ENCODE data around the gene FAM98C. TPM values are rescaled to one million over a fixed set of nuclear protein-coding genes. Genes with fewer than 3 reads are reported as not detected.

Gene FAM98C
- polyA plus RNA-seq, 10 donors = 5.6 to 11.1 (median 8.6) TPM

- no peak for DNase-seq
Measured at GRCh38 chr19:38452430-38453366, 49.8 kb downstream of the FAM98C start.

- no peak for DNase-seq
Measured at GRCh38 chr19:38453596-38453995, 50.7 kb downstream of the FAM98C start.

GRCh38 chr19:38455031-38455430 lies 52.1 kb downstream of the FAM98C start:
- peak; percentile 17 to 47 (median 27) for DNase-seq

- no peak for DNase-seq
Measured at GRCh38 chr19:38457202-38457601, 54.3 kb downstream of the FAM98C start.

GRCh38 chr19:38457690-38458405 lies 55.0 kb downstream of the FAM98C start:
- no peak for DNase-seq

Other genes with a start within 250 kb of the FAM98C start
- gene DPF1, start 178.9 kb upstream of the FAM98C start, polyA plus RNA-seq (ENCODE audit: insufficient read length in 10 of 10) = 1 to 10 TPM; 2.3 to 5.5 (median 3.4) TPM
- gene PPP1R14A, start 146.7 kb upstream of the FAM98C start, polyA plus RNA-seq (ENCODE audit: insufficient read length in 10 of 10) = 10 to 100 TPM in 7 of 10 donors, 1 to 10 TPM in 3; 7.4 to 18.7 (median 14.5) TPM
- 10 to 100 TPM in 2 of 10 donors, 1 to 10 TPM in 8; 1.9 to 36.3 (median 4.5) TPM for gene SPINT2, start 138.5 kb upstream of the FAM98C start, polyA plus RNA-seq (ENCODE audit: insufficient read length in 10 of 10)
- 1 to 10 TPM in 3 of 10 donors, under 1 TPM in 4, not detected in 3; 0.48 to 7.4 (median 0.81) TPM for gene C19orf33, start 98.8 kb upstream of the FAM98C start, polyA plus RNA-seq (ENCODE audit: insufficient read length in 10 of 10)
- gene YIF1B, start 87.1 kb upstream of the FAM98C start, polyA plus RNA-seq (ENCODE audit: insufficient read length in 10 of 10) = 10 to 100 TPM; 20.4 to 33.6 (median 24.6) TPM
- 1 to 10 TPM; 1.9 to 3.4 (median 2.5) TPM for gene KCNK6, start 83.2 kb upstream of the FAM98C start, polyA plus RNA-seq (ENCODE audit: insufficient read length in 10 of 10)
- gene CATSPERG, start 67.3 kb upstream of the FAM98C start, polyA plus RNA-seq (ENCODE audit: insufficient read length in 10 of 10) = 1 to 10 TPM; 1.6 to 4.3 (median 2.3) TPM
- gene PSMD8, start 28.5 kb upstream of the FAM98C start, polyA plus RNA-seq (ENCODE audit: insufficient read length in 10 of 10) = 100 to 1,000 TPM; 111 to 143 (median 121) TPM
- 1 to 10 TPM in 1 of 10 donors, under 1 TPM in 5, not detected in 4; 0.13 to 1.4 (median 0.22) TPM for gene GGN, start 15.1 kb upstream of the FAM98C start, polyA plus RNA-seq (ENCODE audit: insufficient read length in 10 of 10)
- gene SPRED3, start 14.4 kb upstream of the FAM98C start, polyA plus RNA-seq (ENCODE audit: insufficient read length in 10 of 10) = under 1 TPM; 0.20 to 0.91 (median 0.37) TPM
- 1 to 10 TPM; 1.5 to 2.8 (median 1.9) TPM for gene RASGRP4, start 23.1 kb downstream of the FAM98C start, polyA plus RNA-seq (ENCODE audit: insufficient read length in 10 of 10)
- gene RYR1, start 30.6 kb downstream of the FAM98C start, polyA plus RNA-seq (ENCODE audit: insufficient read length in 10 of 10) = 100 to 1,000 TPM; 269 to 630 (median 491) TPM
- 10 to 100 TPM in 4 of 10 donors, 1 to 10 TPM in 6; 2.7 to 19.2 (median 9.1) TPM for gene MAP4K1, start 214.9 kb downstream of the FAM98C start, polyA plus RNA-seq (ENCODE audit: insufficient read length in 10 of 10)
- 100 to 1,000 TPM; 343 to 391 (median 353) TPM for gene EIF3K, start 216.1 kb downstream of the FAM98C start, polyA plus RNA-seq (ENCODE audit: insufficient read length in 10 of 10)
- gene ACTN4, start 244.6 kb downstream of the FAM98C start, polyA plus RNA-seq (ENCODE audit: insufficient read length in 10 of 10) = 100 to 1,000 TPM; 173 to 278 (median 195) TPM

Measured in muscle of back (tissue), 11 donors.